ENCODE data around the gene PPP2R2C.

Gene PPP2R2C

DNA sequence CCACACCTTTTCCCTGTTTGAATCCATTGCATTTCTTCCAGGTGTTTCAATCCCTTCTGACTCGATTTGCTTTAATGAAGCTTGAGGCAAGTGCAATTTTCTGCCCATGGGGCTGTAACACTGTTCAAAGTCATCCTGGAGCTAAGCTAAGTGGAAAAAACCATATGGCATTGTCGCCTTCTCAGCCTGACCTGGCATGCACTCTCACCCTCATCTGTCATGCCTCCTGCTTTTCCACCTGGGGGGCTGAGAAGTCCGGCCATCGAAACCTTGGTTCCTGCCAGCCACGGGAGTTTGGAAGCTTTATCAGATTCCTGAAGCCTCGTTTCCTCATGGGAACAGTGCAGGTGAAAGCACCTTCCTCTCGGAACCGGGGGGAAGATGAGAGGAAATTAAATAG is 164.5 kb downstream of the PPP2R2C start:
- TF ChIP-seq CTCF (IDR thresholded peaks at IDR 0.05; ENCODE audit: extremely low read depth, insufficient read depth, missing control alignments) = no peak
- in situ Hi-C loops (cut with MboI; ENCODE audit: low pct_unique_long_range_greater_than_20kb, low sequenced_read_pairs, unreplicated experiment) = no loop called here
- DNase-seq (ENCODE audit: low spot score) = no peak

DNA sequence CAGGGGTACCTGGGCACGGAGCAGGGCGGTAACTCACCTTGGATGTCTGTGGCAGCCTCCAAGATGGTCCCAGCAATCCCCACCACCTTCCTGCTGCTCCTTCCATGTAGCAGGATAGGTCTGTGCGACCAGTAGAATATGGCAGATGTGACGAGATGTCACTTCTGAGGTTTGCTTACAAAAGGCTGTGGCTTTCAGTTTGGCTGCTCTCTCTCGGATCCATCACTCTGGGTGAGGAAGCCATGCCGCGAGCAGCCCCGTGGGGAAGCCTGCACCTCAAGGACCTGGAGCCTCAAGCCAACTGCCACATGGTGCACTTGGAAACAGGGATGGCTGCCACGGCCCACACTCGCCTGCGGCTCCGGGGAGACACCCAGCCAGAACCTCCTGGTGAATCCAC is 165.2 kb downstream of the PPP2R2C start:
- no peak for TF ChIP-seq CTCF (IDR thresholded peaks at IDR 0.05; ENCODE audit: extremely low read depth, insufficient read depth, missing control alignments)
- in situ Hi-C loops (cut with MboI; ENCODE audit: low pct_unique_long_range_greater_than_20kb, low sequenced_read_pairs, unreplicated experiment) = no loop called here
- DNase-seq (ENCODE audit: low spot score) = no peak

DNA sequence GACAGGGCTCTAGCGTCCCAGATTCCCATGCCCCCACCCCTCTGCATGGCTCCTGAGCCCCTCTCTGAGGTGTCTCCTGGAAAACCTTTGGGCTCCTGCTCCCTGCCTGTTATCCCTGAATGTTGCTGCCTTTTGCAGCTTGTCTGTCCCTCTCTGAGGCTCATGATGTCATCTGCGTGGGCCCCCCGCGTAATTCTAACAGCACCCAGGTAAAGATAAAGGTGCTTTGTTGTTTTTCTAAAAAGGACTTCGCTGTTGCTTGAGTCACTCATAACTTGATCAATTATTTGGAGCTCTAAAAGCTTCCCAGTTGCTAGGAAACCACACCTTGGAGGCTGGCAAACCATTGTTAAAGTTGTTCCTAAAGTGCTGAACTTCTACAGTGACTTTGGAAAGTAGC is 166.1 kb downstream of the PPP2R2C start:
- DNase-seq (ENCODE audit: low spot score) = no peak
- no peak for TF ChIP-seq CTCF (IDR thresholded peaks at IDR 0.05; ENCODE audit: extremely low read depth, insufficient read depth, missing control alignments)
- in situ Hi-C loops (cut with MboI; ENCODE audit: low pct_unique_long_range_greater_than_20kb, low sequenced_read_pairs, unreplicated experiment) = no loop called here

DNA sequence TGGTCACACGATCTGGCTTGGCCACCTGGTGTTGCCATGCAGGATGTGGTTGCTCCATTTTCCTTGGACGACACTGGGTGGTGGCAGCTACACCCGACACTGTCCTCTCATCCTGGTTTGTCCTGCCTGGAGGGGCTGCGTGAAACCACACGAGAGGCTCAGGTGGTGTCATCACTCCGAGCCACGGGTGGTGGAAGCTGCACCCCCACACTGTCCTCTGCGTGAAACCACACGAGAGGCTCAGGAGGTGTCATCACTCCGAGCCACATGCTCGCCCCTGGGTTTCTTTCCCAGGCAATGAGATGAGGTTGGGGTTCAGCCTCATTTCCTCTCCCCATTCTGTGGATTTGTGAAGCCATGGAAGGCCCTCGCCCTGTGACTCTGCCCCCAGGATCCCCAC is 168.5 kb downstream of the PPP2R2C start:
- in situ Hi-C loops (cut with MboI; ENCODE audit: low pct_unique_long_range_greater_than_20kb, low sequenced_read_pairs, unreplicated experiment) = no loop called here
- no peak for DNase-seq (ENCODE audit: low spot score)
- no peak for TF ChIP-seq CTCF (IDR thresholded peaks at IDR 0.05; ENCODE audit: extremely low read depth, insufficient read depth, missing control alignments)

GRCh38 chr4:6302869-6303268 is 169.5 kb downstream of the PPP2R2C start:
- no peak for TF ChIP-seq CTCF (IDR thresholded peaks at IDR 0.05; ENCODE audit: extremely low read depth, insufficient read depth, missing control alignments)
- in situ Hi-C loops (cut with MboI; ENCODE audit: low pct_unique_long_range_greater_than_20kb, low sequenced_read_pairs, unreplicated experiment) = no loop called here
- no peak for DNase-seq (ENCODE audit: low spot score)

- TF ChIP-seq CTCF (IDR thresholded peaks at IDR 0.05; ENCODE audit: extremely low read depth, insufficient read depth, missing control alignments) = no peak
- in situ Hi-C loops (cut with MboI; ENCODE audit: low pct_unique_long_range_greater_than_20kb, low sequenced_read_pairs, unreplicated experiment) = no loop called here
- DNase-seq (ENCODE audit: low spot score) = no peak
Observed at GRCh38 chr4:6301732-6302442, 170.5 kb downstream of the PPP2R2C start.

All from GM13977 (cell line).